Fibroblast of lung (primary cell): Measurements from ENCODE around the gene ZBTB37. TPM values are rescaled to one million over a fixed set of nuclear protein-coding genes. Genes with fewer than 3 reads are reported as not detected.

Experiments
- DNase-seq, 2 donors: peaks; one replicate each; pipeline versions ENCODE4 v3.0.0 to v3.0.0-alpha.2; 2010; ENCODE audit warnings: low read depth in 2 of 2
- H2AFZ ChIP-seq: 2 replicates; pipeline ENCODE4 v1.5.1; 2012; ENCODE audit warnings: low read length, control low read depth, inconsistent platforms
- H3K27ac ChIP-seq: 2 replicates; pipeline ENCODE4 v1.5.1; 2011; ENCODE audit warnings: low read length, control low read depth; ENCODE audit not compliant: insufficient read depth
- H3K27me3 ChIP-seq: 2 replicates; pipeline ENCODE4 v1.5.1; 2011; ENCODE audit warnings: mild to moderate bottlenecking, low read length; ENCODE audit not compliant: control insufficient read depth, insufficient read depth
- H3K36me3 ChIP-seq: 2 replicates; pipeline ENCODE4 v1.5.1; 2011; ENCODE audit warnings: low read length; ENCODE audit not compliant: control insufficient read depth, insufficient read depth
- H3K4me1 ChIP-seq: 2 replicates; pipeline ENCODE4 v1.5.1; 2011; ENCODE audit warnings: low read length; ENCODE audit not compliant: control insufficient read depth, insufficient read depth; ENCODE audit errors: extremely low read depth
- H3K4me2 ChIP-seq: 2 replicates; pipeline ENCODE4 v1.5.1; 2011; ENCODE audit warnings: low read length, control low read depth; ENCODE audit not compliant: insufficient read depth; ENCODE audit errors: extremely low read depth
- H3K4me3 ChIP-seq, 4 experiments: fragments of 200-600 bp in 1 of 4; sonication (generic) in 1 of 4; replicated peaks in 1 of 4; 2 replicates each; pipeline ENCODE4 v1.5.1; 2011 to 2016; ENCODE audit warnings: low read length in 4 of 4, low read depth in 3 of 4, mild to moderate bottlenecking in 3 of 4, control low read depth in 2 of 4, inconsistent platforms in 1 of 4, mixed read lengths in 1 of 4; ENCODE audit not compliant: insufficient read depth in 1 of 4; ENCODE audit errors: control extremely low read depth in 1 of 4
- H3K79me2 ChIP-seq: 2 replicates; pipeline ENCODE4 v1.5.1; 2012; ENCODE audit warnings: mild to moderate bottlenecking, low read length, inconsistent platforms; ENCODE audit not compliant: control insufficient read depth, insufficient read depth
- H3K9ac ChIP-seq: 2 replicates; pipeline ENCODE4 v1.5.1; 2011; ENCODE audit warnings: mild to moderate bottlenecking, low read length, control low read depth; ENCODE audit not compliant: insufficient read depth
- H3K9me3 ChIP-seq: 2 replicates; pipeline ENCODE4 v1.5.1; 2012; ENCODE audit warnings: low read depth, low read length; ENCODE audit not compliant: control insufficient read depth, insufficient read depth
- H4K20me1 ChIP-seq: 2 replicates; pipeline ENCODE4 v1.5.1; 2011; ENCODE audit warnings: low read length; ENCODE audit not compliant: control insufficient read depth, insufficient read depth; ENCODE audit errors: extremely low read depth
- EZH2 ChIP-seq: IDR thresholded peaks from 2 replicates; pipeline ENCODE4 v1.5.1; 2012; ENCODE audit warnings: low read length, control low read depth, mild to moderate bottlenecking; ENCODE audit errors: missing control alignments
- polyA plus RNA-seq, 2 donors: library from polyadenylated mRNA; depleted of rRNA in 1 of 2; stranded (reverse) in 1 of 2; unstranded in 1 of 2; fragments of >200 nt; gene quantifications; 2 replicates each; pipeline ENCODE4 v1.2.1, GENCODE V29; 2011 to 2012; ENCODE audit warnings: missing spikeins in 1 of 2
- total RNA-seq: library from RNA; depleted of rRNA; stranded (reverse); fragments of >200 nt; gene quantifications from 2 replicates; pipeline ENCODE4 v1.2.1, GENCODE V29; 2014
- TF ChIP-seq, protein P1 (sequence below), 2 donors: IDR thresholded peaks in 1 of 2; conservative IDR thresholded peaks in 1 of 2; 1 replicate in 1 of 2; 2 replicates in 1 of 2; pipeline ENCODE4 v1.5.1; 2011 to 2012; ENCODE audit warnings: low read length in 2 of 2, control low read depth in 1 of 2, inconsistent platforms in 1 of 2, low read depth in 1 of 2, mild to moderate bottlenecking in 1 of 2

ZBTB37 gene
- total and polyA plus RNA-seq, 2 donors (not counting 1 experiment from before 2014, with no cell fraction given) = 3.0 to 8.3 TPM

DNA sequence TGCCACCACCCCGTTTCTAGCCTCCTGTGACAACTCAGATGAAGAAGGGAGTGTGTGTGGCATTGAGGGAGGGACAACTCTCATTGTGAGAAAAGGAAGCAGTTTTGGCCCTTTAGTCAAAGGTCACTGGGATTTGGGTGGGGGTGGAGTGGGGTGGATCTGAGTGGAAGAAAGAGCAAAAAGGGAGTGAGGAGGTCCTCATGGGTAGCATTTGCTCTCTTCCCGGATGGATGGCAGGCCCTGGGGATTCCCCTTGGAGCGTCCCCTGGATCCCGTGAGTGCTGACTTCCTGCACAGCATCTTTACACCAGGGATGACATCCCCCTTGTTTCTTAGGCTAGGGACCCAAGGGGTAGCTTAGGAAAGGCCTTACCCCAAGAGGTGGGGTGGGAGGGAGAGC lies 48.5 kb downstream of the ZBTB37 start:
- H2AFZ ChIP-seq = no peak overlapping the region
- H3K4me2 ChIP-seq = no peak overlapping the region
- no peaks in the 10 kb centered on the region for H3K79me2 ChIP-seq
- TF ChIP-seq EZH2 = no peak
- TF ChIP-seq, protein P1, sequence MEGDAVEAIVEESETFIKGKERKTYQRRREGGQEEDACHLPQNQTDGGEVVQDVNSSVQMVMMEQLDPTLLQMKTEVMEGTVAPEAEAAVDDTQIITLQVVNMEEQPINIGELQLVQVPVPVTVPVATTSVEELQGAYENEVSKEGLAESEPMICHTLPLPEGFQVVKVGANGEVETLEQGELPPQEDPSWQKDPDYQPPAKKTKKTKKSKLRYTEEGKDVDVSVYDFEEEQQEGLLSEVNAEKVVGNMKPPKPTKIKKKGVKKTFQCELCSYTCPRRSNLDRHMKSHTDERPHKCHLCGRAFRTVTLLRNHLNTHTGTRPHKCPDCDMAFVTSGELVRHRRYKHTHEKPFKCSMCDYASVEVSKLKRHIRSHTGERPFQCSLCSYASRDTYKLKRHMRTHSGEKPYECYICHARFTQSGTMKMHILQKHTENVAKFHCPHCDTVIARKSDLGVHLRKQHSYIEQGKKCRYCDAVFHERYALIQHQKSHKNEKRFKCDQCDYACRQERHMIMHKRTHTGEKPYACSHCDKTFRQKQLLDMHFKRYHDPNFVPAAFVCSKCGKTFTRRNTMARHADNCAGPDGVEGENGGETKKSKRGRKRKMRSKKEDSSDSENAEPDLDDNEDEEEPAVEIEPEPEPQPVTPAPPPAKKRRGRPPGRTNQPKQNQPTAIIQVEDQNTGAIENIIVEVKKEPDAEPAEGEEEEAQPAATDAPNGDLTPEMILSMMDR (conservative IDR thresholded peaks at IDR 0.05 in 1 of 2, IDR thresholded peaks at IDR 0.05 in 1 of 2; ENCODE audit: low read depth in 1 of 2, low read length in 2 of 2) = no peak
- H3K27me3 ChIP-seq = no peaks in the 10 kb centered on the region
- no peaks in the 10 kb centered on the region for H4K20me1 ChIP-seq
- H3K27ac ChIP-seq = no peak overlapping the region
- no peaks in the 10 kb centered on the region for H3K4me1 ChIP-seq
- H3K9ac ChIP-seq = no peak overlapping the region
- no peaks in the 10 kb centered on the region for H3K36me3 ChIP-seq
- H3K9me3 ChIP-seq = no peaks in the 10 kb centered on the region
- no peak for DNase-seq
- H3K4me3 ChIP-seq = no peak overlapping the region

DNA sequence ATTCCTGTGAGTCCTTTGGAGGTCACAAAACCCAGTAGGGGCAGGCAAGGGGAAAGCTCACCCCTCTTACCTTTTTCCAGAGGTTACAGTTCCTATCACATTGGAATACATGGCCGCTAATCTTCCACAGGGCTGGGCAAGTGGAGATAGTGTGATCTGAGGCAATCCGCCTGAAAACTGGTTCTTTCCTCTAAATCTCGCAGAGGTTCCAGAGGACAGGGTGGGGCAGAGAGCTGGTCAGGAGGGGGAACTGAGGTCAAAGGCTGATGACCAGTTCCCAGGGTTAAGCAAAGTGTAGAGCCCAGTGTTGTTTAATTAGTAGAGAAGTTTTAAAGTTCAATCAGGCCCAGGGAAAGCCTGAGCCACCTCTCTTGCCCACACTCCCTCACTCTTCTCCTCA lies 49.0 kb downstream of the ZBTB37 start, which contains the start of gene SERPINC1:
Gene SERPINC1, minus strand, starts transcription at position 179 of the 400 bp plus-strand sequence. Its CDS starts 68 bp downstream, at position 111.
- Histone ChIP-seq H4K20me1 (no peaks in the 10 kb centered on the region), H2AFZ (no peak within 1 kb of the TSS), H3K4me2 (no peak within 1 kb of the TSS), H3K9me3 (no peaks in the 10 kb centered on the region), H3K27me3 (no peaks in the 10 kb centered on the region), H3K36me3 (no peaks in the 10 kb centered on the region), H3K4me3 (no peak within 1 kb of the TSS), H3K9ac (no peak within 1 kb of the TSS), H3K4me1 (no peaks in the 10 kb centered on the region), H3K27ac (no peak within 1 kb of the TSS), H3K79me2 (no peaks in the 10 kb centered on the region)
- no peak for DNase-seq
- no peak for TF ChIP-seq EZH2
- TF ChIP-seq, protein P1 (conservative IDR thresholded peaks at IDR 0.05 in 1 of 2, IDR thresholded peaks at IDR 0.05 in 1 of 2; ENCODE audit: low read depth in 1 of 2, low read length in 2 of 2) = no peak

DNA sequence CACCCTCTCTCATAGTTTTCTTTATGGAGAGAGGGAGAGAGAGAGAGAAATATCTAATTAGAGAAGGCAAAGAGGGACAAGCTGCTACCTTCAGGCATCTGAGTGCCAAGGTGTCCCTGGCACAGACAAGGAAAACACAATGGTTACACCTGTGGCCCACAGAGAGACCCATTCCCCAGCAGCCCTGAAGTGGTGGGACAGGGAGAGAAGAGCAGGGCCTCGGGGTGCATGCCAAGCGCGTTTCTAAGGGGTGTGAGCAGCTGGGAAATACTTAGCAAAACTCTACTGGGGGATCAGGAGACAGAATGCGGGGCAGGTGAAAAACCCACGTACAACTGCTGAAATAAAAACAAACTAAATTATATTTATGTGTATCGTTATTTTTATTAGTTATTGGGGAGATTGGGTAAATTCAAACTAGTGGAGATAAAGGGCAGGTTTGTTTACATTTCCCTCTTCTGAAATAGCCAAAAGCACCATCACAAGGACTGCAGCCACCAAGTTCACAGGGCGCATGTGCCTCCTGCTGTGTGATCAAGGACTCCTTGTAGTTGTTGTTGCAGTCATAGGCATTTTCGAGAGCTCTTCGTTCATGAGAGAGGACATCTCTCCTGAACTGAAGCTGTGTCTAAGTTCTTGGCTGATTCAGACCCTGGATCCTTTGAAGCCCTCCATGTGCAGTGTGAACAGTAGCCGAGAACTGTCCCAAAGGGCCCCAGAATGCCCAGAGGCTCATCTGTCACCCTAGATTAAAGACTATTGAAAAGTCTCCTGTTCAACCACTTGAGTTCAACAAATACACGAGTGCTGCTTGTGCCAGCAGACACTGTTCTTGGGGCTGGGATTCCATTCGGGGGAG lies 49.7 kb downstream of the ZBTB37 start:
- Histone ChIP-seq H3K36me3 (no peaks in the 10 kb centered on the region), H3K9me3 (no peaks in the 10 kb centered on the region), H3K79me2 (no peaks in the 10 kb centered on the region), H3K27me3 (no peaks in the 10 kb centered on the region), H3K27ac (no peak overlapping the region), H3K4me3 (no peak overlapping the region), H2AFZ (no peak overlapping the region), H4K20me1 (no peaks in the 10 kb centered on the region), H3K4me1 (no peaks in the 10 kb centered on the region), H3K9ac (no peak overlapping the region), H3K4me2 (no peak overlapping the region)
- no peak for TF ChIP-seq EZH2
- TF ChIP-seq, protein P1 (conservative IDR thresholded peaks at IDR 0.05 in 1 of 2, IDR thresholded peaks at IDR 0.05 in 1 of 2; ENCODE audit: low read depth in 1 of 2, low read length in 2 of 2) = no peak
- DNase-seq = no peak
